ENCODE results near the gene STON2. TPM values are rescaled to one million over a fixed set of nuclear protein-coding genes. Genes with fewer than 3 reads are reported as not detected.
"Not testable (repeated sequence)": the region's sequence is repeated elsewhere in the genome, so short reads cannot be mapped to it uniquely, and the experiment has no call there.

STON2 gene
- total RNA-seq, 2 donors from 2014 or later: 8.6 to 14.1 TPM

GRCh38 chr14:81231540-81231939 is 168.6 kb downstream of the STON2 start:
- DNase-seq (ENCODE audit: low spot score): no peak
- no peak for TF ChIP-seq CTCF (IDR thresholded peaks at IDR 0.05)
- Histone ChIP-seq H3K4me1 (no peaks in the 10 kb centered on the region), H3K4me3 (no peak overlapping the region), H3K27me3 (no peaks in the 10 kb centered on the region), H3K36me3 (no peaks in the 10 kb centered on the region), H3K9me3 (no peaks in the 10 kb centered on the region), H3K27ac (no peak overlapping the region)

GRCh38 chr14:81224222-81224621 is 175.9 kb downstream of the STON2 start:
- Histone ChIP-seq H3K27me3 (no peaks in the 10 kb centered on the region), H3K27ac (no peak overlapping the region), H3K4me1 (peaks cover 0 to 6% of the 10 kb centered on the region in 2 donors), H3K4me3 (no peak overlapping the region), H3K36me3 (no peaks in the 10 kb centered on the region), H3K9me3 (no peaks in the 10 kb centered on the region)
- no peak for DNase-seq (ENCODE audit: low spot score)
- no peak for TF ChIP-seq CTCF (IDR thresholded peaks at IDR 0.05)

- DNase-seq (ENCODE audit: low spot score); H3K4me1 ChIP-seq; H3K4me3 ChIP-seq; H3K9me3 ChIP-seq; H3K27me3 ChIP-seq; H3K27ac ChIP-seq; H3K36me3 ChIP-seq: not testable (repeated sequence)
Observed at GRCh38 chr14:81223788-81224187, 176.3 kb downstream of the STON2 start.

GRCh38 chr14:81222691-81223090 is 177.4 kb downstream of the STON2 start:
- H3K27ac ChIP-seq: no peak overlapping the region
- peaks cover 0 to 19% of the 10 kb centered on the region in 2 donors for H3K4me1 ChIP-seq
- DNase-seq (ENCODE audit: low spot score): no peak
- no peaks in the 10 kb centered on the region for H3K36me3 ChIP-seq
- no peaks in the 10 kb centered on the region for H3K27me3 ChIP-seq
- no peaks in the 10 kb centered on the region for H3K9me3 ChIP-seq
- H3K4me3 ChIP-seq: no peak overlapping the region
- no peak for TF ChIP-seq CTCF (IDR thresholded peaks at IDR 0.05)

GRCh38 chr14:81222126-81222525 is 178.0 kb downstream of the STON2 start:
- DNase-seq (ENCODE audit: low spot score): no peak
- Histone ChIP-seq H3K4me1 (peaks cover 0 to 25% of the 10 kb centered on the region in 2 donors), H3K27me3 (no peaks in the 10 kb centered on the region), H3K27ac (peak overlapping the region in 1 of 2 donors; percentile 99), H3K9me3 (no peaks in the 10 kb centered on the region), H3K36me3 (no peaks in the 10 kb centered on the region), H3K4me3 (no peak overlapping the region)
- TF ChIP-seq CTCF (IDR thresholded peaks at IDR 0.05): no peak

GRCh38 chr14:81221579-81222102 is 178.5 kb downstream of the STON2 start:
- no peak for DNase-seq (ENCODE audit: low spot score)

More at GRCh38 chr14:81221579-81222102, 178.5 kb downstream of the STON2 start:
- Histone ChIP-seq H3K36me3 (no peaks in the 10 kb centered on the region), H3K27me3 (no peaks in the 10 kb centered on the region), H3K27ac (peak overlapping the region; percentile 97 to 99), H3K9me3 (no peaks in the 10 kb centered on the region), H3K4me1 (peaks cover 0 to 29% of the 10 kb centered on the region in 2 donors), H3K4me3 (peak overlapping the region; percentile 80 to 81)
- TF ChIP-seq CTCF (IDR thresholded peaks at IDR 0.05): no peak
